HepG2 (cell line): ENCODE data around the gene GNB3. TPM values are rescaled to one million over a fixed set of nuclear protein-coding genes. Genes with fewer than 3 reads are reported as not detected.

Experiments
- CHD4 ChIP-seq: fragments of 200-600 bp; sonication (generic); IDR thresholded peaks from 2 replicates; pipeline ENCODE4 v1.7.0; 2017; ENCODE audit warnings: mild to moderate bottlenecking, low read length, borderline replicate concordance
- CREB3 ChIP-seq: sonication (generic); formaldehyde crosslinking; IDR thresholded peaks from 2 replicates; pipeline ENCODE4 v1.5.0; 2020; ENCODE audit warnings: missing genetic modification reagents
- HDAC6 ChIP-seq: fragments of 200-600 bp; sonication (generic); IDR thresholded peaks from 2 replicates; pipeline ENCODE4 v1.7.0; 2017; ENCODE audit warnings: mild to moderate bottlenecking, antibody characterized with exemption, low read length, low read depth
- JARID2 ChIP-seq: sonication (generic); formaldehyde crosslinking; IDR thresholded peaks from 2 replicates; pipeline ENCODE4 v1.8.1; 2023; ENCODE audit warnings: missing genetic modification reagents, inconsistent platforms; ENCODE audit not compliant: insufficient replicate concordance
- KAT7 ChIP-seq: IDR thresholded peaks from 2 replicates; pipeline ENCODE4 v1.6.1; 2018; ENCODE audit warnings: borderline replicate concordance, missing compliant biosample characterization
- KLF16 ChIP-seq, 2 experiments: sonication (generic) in 1 of 2; formaldehyde crosslinking in 1 of 2; IDR thresholded peaks; 2 replicates each; pipeline versions ENCODE4 v1.6.1 to v1.8.0; 2016 to 2023; ENCODE audit warnings: missing genetic modification reagents in 2 of 2, missing compliant biosample characterization in 1 of 2
- MAFF ChIP-seq: IDR thresholded peaks from 2 replicates; pipeline ENCODE4 v1.6.1; 2011; ENCODE audit warnings: low read depth, low read length, improper control_type of control experiment
- REL ChIP-seq: sonication (generic); formaldehyde crosslinking; conservative IDR thresholded peaks from 2 replicates; pipeline ENCODE4 v1.8.0; 2022; ENCODE audit warnings: mild to moderate bottlenecking, missing genetic modification reagents, moderate library complexity
- SKIL ChIP-seq: sonication (generic); formaldehyde crosslinking; IDR thresholded peaks from 2 replicates; pipeline ENCODE4 v1.8.0; 2022; ENCODE audit warnings: missing genetic modification reagents, mild to moderate bottlenecking, moderate library complexity, borderline replicate concordance
- ZC3H4 ChIP-seq: sonication (generic); formaldehyde crosslinking; IDR thresholded peaks from 2 replicates; pipeline ENCODE4 v1.4.0; 2020; ENCODE audit warnings: missing genetic modification reagents, borderline replicate concordance
- ZNF280B ChIP-seq: sonication (generic); formaldehyde crosslinking; IDR thresholded peaks from 2 replicates; pipeline ENCODE4 v1.5.0; 2020; ENCODE audit warnings: missing genetic modification reagents, mild to moderate bottlenecking, borderline replicate concordance
- ZNF33A ChIP-seq: sonication (generic); formaldehyde crosslinking; IDR thresholded peaks from 2 replicates; pipeline ENCODE4 v1.5.1; 2020; ENCODE audit warnings: missing genetic modification reagents, mild to moderate bottlenecking, moderate library complexity, borderline replicate concordance
- ZNF704 ChIP-seq: sonication (generic); formaldehyde crosslinking; IDR thresholded peaks from 2 replicates; pipeline ENCODE4 v1.8.1; 2023; ENCODE audit warnings: mild to moderate bottlenecking, inconsistent platforms, moderate library complexity, missing genetic modification reagents, borderline replicate concordance
- ZNF781 ChIP-seq: sonication (generic); formaldehyde crosslinking; IDR thresholded peaks from 2 replicates; pipeline ENCODE4 v1.5.1; 2020; ENCODE audit warnings: borderline replicate concordance, mild to moderate bottlenecking, missing genetic modification reagents; ENCODE audit errors: not compliant biosample characterization
- ZSCAN9 ChIP-seq: IDR thresholded peaks from 2 replicates; pipeline ENCODE4 v1.6.1; 2016; ENCODE audit warnings: borderline replicate concordance
- polyA plus RNA-seq, 8 experiments: library from polyadenylated mRNA; depleted of rRNA in 3 of 8; stranded (reverse) in 7 of 8; unstranded in 1 of 8; fragments of >200 nt; fragmentation: Illumina TruSeq in 4 of 8; extraction: Trizol in 4 of 8; gene quantifications; 2 replicates each; pipeline versions ENCODE4 v1.2.1 to v1.2.3, GENCODE V29; 2011 to 2016; ENCODE audit warnings: low read depth in 4 of 8, missing spikeins in 1 of 8, mixed read lengths in 1 of 8; ENCODE audit not compliant: insufficient read depth in 1 of 8
- total RNA-seq, 5 experiments: library from RNA; depleted of rRNA; stranded (reverse); fragments of >200 nt; fragmentation: Illumina TruSeq; extraction: Trizol; gene quantifications; 2 replicates each; pipeline ENCODE4 v1.2.3, GENCODE V29; 2016; ENCODE audit warnings: low read depth in 1 of 5
- TF ChIP-seq, protein P1 (sequence below): sonication (generic); formaldehyde crosslinking; IDR thresholded peaks from 2 replicates; pipeline ENCODE4; 2020; ENCODE audit warnings: missing genetic modification reagents, mild to moderate bottlenecking, borderline replicate concordance
- TF ChIP-seq, protein P2 (sequence below): sonication (generic); formaldehyde crosslinking; IDR thresholded peaks from 2 replicates; pipeline ENCODE4 v1.4.0; 2020; ENCODE audit warnings: missing genetic modification reagents

Gene GNB3
- total and polyA plus RNA-seq, 2 of the 13 experiments (the other 11 are each of a cell fraction or from before 2014, with no cell fraction given), result 1.3 to 3.6 TPM

- TF ChIP-seq ZNF280B (no peak), KAT7 (CRISPR knock-in tag) (peak; percentile 79; the same call in 1 of the 2 replicates), ZC3H4 (no peak), JARID2 (CRISPR knock-in tag) (no peak), ZSCAN9 (peak; percentile 42; the same call in 1 of the 2 replicates), CREB3 (CRISPR knock-in tag) (peak; percentile 62; the same call in 1 of the 2 replicates), ZNF781 (CRISPR knock-in tag) (no peak), KLF16 (CRISPR knock-in tag; IDR thresholded peaks at IDR 0.05) (peak in 1 of 2 experiments; percentile 86; a peak in 1 of 4 replicates), HDAC6 (no peak), ZNF704 (CRISPR knock-in tag) (peak; percentile 72; the same call in 1 of the 2 replicates), ZNF33A (CRISPR knock-in tag) (no peak), CHD4 (no peak), REL (CRISPR knock-in tag) (no peak), MAFF (peak; percentile 57; the same call in 1 of the 2 replicates), SKIL (peak; percentile 93)
- TF ChIP-seq, protein P1, sequence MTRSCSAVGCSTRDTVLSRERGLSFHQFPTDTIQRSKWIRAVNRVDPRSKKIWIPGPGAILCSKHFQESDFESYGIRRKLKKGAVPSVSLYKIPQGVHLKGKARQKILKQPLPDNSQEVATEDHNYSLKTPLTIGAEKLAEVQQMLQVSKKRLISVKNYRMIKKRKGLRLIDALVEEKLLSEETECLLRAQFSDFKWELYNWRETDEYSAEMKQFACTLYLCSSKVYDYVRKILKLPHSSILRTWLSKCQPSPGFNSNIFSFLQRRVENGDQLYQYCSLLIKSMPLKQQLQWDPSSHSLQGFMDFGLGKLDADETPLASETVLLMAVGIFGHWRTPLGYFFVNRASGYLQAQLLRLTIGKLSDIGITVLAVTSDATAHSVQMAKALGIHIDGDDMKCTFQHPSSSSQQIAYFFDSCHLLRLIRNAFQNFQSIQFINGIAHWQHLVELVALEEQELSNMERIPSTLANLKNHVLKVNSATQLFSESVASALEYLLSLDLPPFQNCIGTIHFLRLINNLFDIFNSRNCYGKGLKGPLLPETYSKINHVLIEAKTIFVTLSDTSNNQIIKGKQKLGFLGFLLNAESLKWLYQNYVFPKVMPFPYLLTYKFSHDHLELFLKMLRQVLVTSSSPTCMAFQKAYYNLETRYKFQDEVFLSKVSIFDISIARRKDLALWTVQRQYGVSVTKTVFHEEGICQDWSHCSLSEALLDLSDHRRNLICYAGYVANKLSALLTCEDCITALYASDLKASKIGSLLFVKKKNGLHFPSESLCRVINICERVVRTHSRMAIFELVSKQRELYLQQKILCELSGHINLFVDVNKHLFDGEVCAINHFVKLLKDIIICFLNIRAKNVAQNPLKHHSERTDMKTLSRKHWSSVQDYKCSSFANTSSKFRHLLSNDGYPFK (CRISPR knock-in tag), result no peak
- TF ChIP-seq, protein P2, sequence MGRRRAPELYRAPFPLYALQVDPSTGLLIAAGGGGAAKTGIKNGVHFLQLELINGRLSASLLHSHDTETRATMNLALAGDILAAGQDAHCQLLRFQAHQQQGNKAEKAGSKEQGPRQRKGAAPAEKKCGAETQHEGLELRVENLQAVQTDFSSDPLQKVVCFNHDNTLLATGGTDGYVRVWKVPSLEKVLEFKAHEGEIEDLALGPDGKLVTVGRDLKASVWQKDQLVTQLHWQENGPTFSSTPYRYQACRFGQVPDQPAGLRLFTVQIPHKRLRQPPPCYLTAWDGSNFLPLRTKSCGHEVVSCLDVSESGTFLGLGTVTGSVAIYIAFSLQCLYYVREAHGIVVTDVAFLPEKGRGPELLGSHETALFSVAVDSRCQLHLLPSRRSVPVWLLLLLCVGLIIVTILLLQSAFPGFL, result no peak
These were observed 50.3 kb downstream of the GNB3 start (continued) for GRCh38 chr12:6890789-6891645.
